ENCODE results near the gene PLXDC2. TPM values are rescaled to one million over a fixed set of nuclear protein-coding genes. Genes with fewer than 3 reads are reported as not detected.
"Not testable (repeated sequence)": the region's sequence is repeated elsewhere in the genome, so short reads cannot be mapped to it uniquely, and the experiment has no call there.

PLXDC2 gene
- total RNA-seq, 1 donor from 2014 or later: 0.16 TPM

- POLR2A ChIA-PET: no interaction called here
- intact Hi-C loops (cut with micrococcal nuclease): no loop called here
- H3K27ac Mint-ChIP-seq: no peak overlapping the region
- ATAC-seq (ENCODE audit: low read depth) (no peak), DNase-seq (no peak)
- no peak overlapping the region for H3K4me3 Mint-ChIP-seq
- no peaks in the 10 kb centered on the region for H3K9me3 Mint-ChIP-seq
- TF ChIP-seq, protein P1, sequence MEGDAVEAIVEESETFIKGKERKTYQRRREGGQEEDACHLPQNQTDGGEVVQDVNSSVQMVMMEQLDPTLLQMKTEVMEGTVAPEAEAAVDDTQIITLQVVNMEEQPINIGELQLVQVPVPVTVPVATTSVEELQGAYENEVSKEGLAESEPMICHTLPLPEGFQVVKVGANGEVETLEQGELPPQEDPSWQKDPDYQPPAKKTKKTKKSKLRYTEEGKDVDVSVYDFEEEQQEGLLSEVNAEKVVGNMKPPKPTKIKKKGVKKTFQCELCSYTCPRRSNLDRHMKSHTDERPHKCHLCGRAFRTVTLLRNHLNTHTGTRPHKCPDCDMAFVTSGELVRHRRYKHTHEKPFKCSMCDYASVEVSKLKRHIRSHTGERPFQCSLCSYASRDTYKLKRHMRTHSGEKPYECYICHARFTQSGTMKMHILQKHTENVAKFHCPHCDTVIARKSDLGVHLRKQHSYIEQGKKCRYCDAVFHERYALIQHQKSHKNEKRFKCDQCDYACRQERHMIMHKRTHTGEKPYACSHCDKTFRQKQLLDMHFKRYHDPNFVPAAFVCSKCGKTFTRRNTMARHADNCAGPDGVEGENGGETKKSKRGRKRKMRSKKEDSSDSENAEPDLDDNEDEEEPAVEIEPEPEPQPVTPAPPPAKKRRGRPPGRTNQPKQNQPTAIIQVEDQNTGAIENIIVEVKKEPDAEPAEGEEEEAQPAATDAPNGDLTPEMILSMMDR (IDR thresholded peaks at IDR 0.05): no peak
- no peaks in the 10 kb centered on the region for H3K27me3 Mint-ChIP-seq
- no peaks in the 10 kb centered on the region for H3K36me3 Mint-ChIP-seq (ENCODE audit: low read depth)
- CTCF ChIA-PET: no interaction called here
- no peaks in the 10 kb centered on the region for H3K4me1 Mint-ChIP-seq
Measured at GRCh38 chr10:20029523-20029922, 213.3 kb downstream of the PLXDC2 start.

DNA sequence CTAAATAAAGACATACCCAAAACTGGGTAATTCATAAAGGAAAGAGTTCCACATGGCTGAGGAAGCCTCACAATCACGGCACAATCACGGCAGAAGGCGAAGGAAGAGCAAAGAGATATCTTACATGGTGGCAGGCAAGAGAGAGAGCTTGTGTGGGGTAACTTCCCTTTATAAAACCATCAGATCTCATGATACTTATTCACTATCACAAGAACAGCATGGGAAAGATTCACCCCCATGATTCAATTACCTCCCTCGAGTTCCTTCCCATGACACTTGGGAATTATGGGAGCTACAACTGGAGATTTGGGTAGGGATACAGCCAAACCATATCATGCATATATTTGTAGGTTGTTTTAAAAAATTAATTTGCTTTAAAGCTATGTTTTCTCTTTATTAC, 217.2 kb downstream of the PLXDC2 start:
- CTCF ChIA-PET: no interaction called here
- Mint-ChIP-seq H3K27me3 (no peaks in the 10 kb centered on the region), H3K9me3 (peaks cover 2% of the 10 kb centered on the region), H3K27ac (no peak overlapping the region), H3K36me3 (ENCODE audit: low read depth) (no peaks in the 10 kb centered on the region), H3K4me1 (no peaks in the 10 kb centered on the region), H3K4me3 (no peak overlapping the region)
- ATAC-seq (ENCODE audit: low read depth) (no peak), DNase-seq (no peak)
- intact Hi-C loops (cut with micrococcal nuclease): no loop called here
- TF ChIP-seq, protein P1 (IDR thresholded peaks at IDR 0.05): no peak
- POLR2A ChIA-PET: no interaction called here

- TF ChIP-seq, protein P1 (IDR thresholded peaks at IDR 0.05): no peak
- DNase-seq (no peak), ATAC-seq (ENCODE audit: low read depth) (no peak)
- H3K27me3 Mint-ChIP-seq: no peaks in the 10 kb centered on the region
- POLR2A ChIA-PET: no interaction called here
- H3K36me3 Mint-ChIP-seq (ENCODE audit: low read depth): no peaks in the 10 kb centered on the region
- CTCF ChIA-PET: no interaction called here
- H3K4me1 Mint-ChIP-seq: no peaks in the 10 kb centered on the region
- H3K4me3 Mint-ChIP-seq: no peak overlapping the region
- peaks cover 2% of the 10 kb centered on the region for H3K9me3 Mint-ChIP-seq
- no peak overlapping the region for H3K27ac Mint-ChIP-seq
- intact Hi-C loops (cut with micrococcal nuclease): no loop called here
Measured at GRCh38 chr10:20034732-20035131, 218.5 kb downstream of the PLXDC2 start.

- H3K36me3 Mint-ChIP-seq (ENCODE audit: low read depth): no peaks in the 10 kb centered on the region
- DNase-seq (no peak), ATAC-seq (ENCODE audit: low read depth) (no peak)
- ChIA-PET POLR2A (no interaction called here), CTCF (no interaction called here)
- no peaks in the 10 kb centered on the region for H3K4me1 Mint-ChIP-seq
- no peak overlapping the region for H3K27ac Mint-ChIP-seq
- intact Hi-C loops (cut with micrococcal nuclease): no loop called here
- TF ChIP-seq, protein P1 (IDR thresholded peaks at IDR 0.05): no peak
- no peaks in the 10 kb centered on the region for H3K27me3 Mint-ChIP-seq
- peaks cover 2% of the 10 kb centered on the region for H3K9me3 Mint-ChIP-seq
- H3K4me3 Mint-ChIP-seq: no peak overlapping the region
Measured at GRCh38 chr10:20040012-20040411, 223.8 kb downstream of the PLXDC2 start.

DNA sequence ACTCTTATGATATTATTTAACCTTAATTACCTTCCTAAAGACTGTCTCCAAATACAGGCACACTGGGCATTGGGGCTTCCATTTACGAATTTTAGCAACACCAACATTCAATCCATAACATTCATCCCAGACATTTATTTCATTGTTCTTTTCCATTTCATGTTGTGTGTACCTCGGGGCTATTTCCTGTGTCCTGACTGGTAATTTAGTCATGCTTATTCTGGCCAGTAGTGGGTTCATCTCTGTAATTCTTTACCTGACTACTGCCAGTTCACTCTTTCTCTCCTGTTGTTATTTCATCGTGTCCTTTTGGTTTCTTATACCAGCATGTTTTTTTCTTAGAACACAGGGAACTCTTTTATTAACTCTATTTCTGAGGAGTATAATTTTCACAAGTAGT, 225.7 kb downstream of the PLXDC2 start:
- no peak for ATAC-seq (ENCODE audit: low read depth)
- Mint-ChIP-seq H3K27ac (no peak overlapping the region), H3K4me1 (no peaks in the 10 kb centered on the region), H3K9me3 (peaks cover 2% of the 10 kb centered on the region), H3K36me3 (ENCODE audit: low read depth) (no peaks in the 10 kb centered on the region), H3K27me3 (no peaks in the 10 kb centered on the region), H3K4me3 (no peak overlapping the region)
- DNase-seq: no peak
- intact Hi-C loops (cut with micrococcal nuclease): no loop called here
- ChIA-PET CTCF (no interaction called here), POLR2A (no interaction called here)
- TF ChIP-seq, protein P1 (IDR thresholded peaks at IDR 0.05): no peak

DNA sequence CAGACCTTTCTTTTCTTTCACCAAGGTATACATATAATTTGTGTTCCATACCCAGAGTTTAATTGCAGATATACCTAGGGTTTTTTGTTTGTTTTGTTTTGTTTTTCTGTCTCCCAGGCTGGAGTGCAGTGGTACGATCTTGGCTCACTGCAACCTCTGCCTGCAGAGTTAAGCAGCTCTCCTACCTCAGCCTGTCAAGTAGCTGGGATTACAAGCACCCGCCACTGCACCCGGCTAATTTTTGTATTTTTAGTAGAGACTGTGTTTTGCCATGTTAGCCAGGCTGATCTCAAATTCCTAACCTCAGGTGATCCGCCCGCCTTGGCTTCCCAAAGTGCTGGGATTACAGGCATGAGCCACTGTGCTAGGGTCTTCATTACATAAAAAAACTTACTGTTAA, 228.9 kb downstream of the PLXDC2 start:
- DNase-seq; POLR2A ChIA-PET; H3K4me3 Mint-ChIP-seq; intact Hi-C loops (cut with micrococcal nuclease); H3K9me3 Mint-ChIP-seq; H3K36me3 Mint-ChIP-seq (ENCODE audit: low read depth); ATAC-seq (ENCODE audit: low read depth); CTCF ChIA-PET; H3K27me3 Mint-ChIP-seq; H3K4me1 Mint-ChIP-seq; H3K27ac Mint-ChIP-seq: not testable (repeated sequence)

All from activated B cell treated with CpG ODN at 0.5 μM for 24 hours (primary cell).